Measurements from ENCODE around the gene OR6B2. TPM values are rescaled to one million over a fixed set of nuclear protein-coding genes. Genes with fewer than 3 reads are reported as not detected.
A peak's percentile ranks its signal among the peaks of the same experiment; 100 is the strongest.

The OR6B2 gene
- not detected for total RNA-seq
- polyA plus RNA-seq, result not detected

DNA sequence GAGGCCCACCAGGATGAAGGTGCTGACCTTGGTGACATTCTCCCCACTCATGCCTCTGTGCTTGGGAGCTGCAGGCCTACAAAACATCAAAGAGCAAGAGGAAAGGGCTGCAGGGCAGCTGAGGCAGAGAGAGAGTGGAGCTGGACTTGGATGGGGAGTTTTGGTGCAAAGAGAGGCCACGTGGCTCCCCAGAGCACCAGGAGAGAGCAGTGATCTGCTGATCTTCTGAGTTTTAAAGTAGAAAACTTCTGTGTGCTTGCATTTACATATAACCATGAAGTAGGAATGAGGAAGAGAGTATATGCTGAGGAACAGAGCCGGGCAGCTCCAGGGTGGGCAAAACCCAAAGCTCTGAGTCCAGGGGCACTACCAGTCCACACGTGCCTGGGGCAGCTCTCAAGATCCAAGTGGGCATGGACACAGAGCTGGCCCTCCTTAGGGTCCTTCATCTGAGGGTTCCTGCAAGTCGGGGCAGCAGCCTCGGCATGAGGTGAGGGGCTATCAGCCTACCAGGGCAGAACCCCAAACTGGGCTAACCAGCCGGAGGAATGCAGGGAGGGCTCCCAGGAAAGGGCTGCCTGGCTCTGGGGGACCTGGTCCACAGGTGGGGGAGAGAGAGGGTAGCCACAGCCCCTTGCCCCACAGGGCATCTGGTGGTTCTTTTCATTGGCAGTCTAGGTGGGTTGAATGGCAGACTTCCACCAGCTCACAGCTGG lies at the start of gene OR6B2:
TSS of gene OR6B2 (minus strand) at position 51 of the 716 bp plus-strand sequence. CDS start at position 51, 0 bp downstream.
- Mint-ChIP-seq H3K9me3 (no peaks in the 10 kb centered on the region), H3K4me1 (peaks cover 0 to 4% (median 0%) of the 10 kb centered on the region in 4 donors), H3K27ac (no peak within 1 kb of the TSS), H3K36me3 (no peaks in the 10 kb centered on the region), H3K4me3 (no peak within 1 kb of the TSS), H3K27me3 (peaks cover 22% of the 10 kb centered on the region)
- DNase-seq, result no peak
- Histone ChIP-seq H3K4me1 (ENCODE audit: control insufficient read depth, insufficient read depth, low read length, poor library complexity, severe bottlenecking) (no peaks in the 10 kb centered on the region), H3K27ac (ENCODE audit: insufficient read depth, low read length, poor library complexity, severe bottlenecking) (no peak within 1 kb of the TSS), H3K27me3 (ENCODE audit: control insufficient read depth, insufficient read depth, low read length) (peaks cover 3% of the 10 kb centered on the region), H3K9me3 (ENCODE audit: control insufficient read depth in 2 of 2, low read length in 2 of 2) (no peaks in the 10 kb centered on the region), H3K36me3 (ENCODE audit: control insufficient read depth, insufficient read depth, low read length) (no peaks in the 10 kb centered on the region), H3K4me3 (ENCODE audit: low read depth, low read length) (no peak within 1 kb of the TSS)
- no peak for ATAC-seq (ENCODE audit: low read depth in 2 of 2)

DNA sequence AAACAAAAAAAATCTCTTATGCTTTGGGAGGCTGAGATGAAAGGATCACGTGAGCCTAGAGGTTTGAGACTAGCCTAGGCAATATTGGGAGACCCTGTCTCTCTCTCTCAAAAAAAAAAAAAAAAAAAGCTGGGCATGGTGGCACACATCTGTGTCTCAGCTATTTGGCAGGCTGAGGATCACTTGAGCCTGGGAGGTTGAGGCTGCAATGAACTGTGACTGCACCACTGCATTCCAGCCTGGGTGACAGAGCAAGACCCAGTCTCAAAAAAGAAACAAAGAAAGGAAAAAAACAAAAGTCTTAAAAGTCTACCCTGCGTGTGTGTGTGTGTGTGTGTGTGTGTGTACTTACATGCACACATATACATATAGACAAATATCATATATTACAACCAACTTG lies 48.4 kb upstream of the OR6B2 start:
- no peaks in the 10 kb centered on the region for H3K36me3 Mint-ChIP-seq
- H3K4me1 Mint-ChIP-seq, result no peaks in the 10 kb centered on the region
- no peak for DNase-seq
- H3K27me3 Mint-ChIP-seq, result peaks cover 5% of the 10 kb centered on the region
- H3K27ac Mint-ChIP-seq, result no peak overlapping the region
- no peak for ATAC-seq (ENCODE audit: low read depth in 2 of 2)
- Histone ChIP-seq H3K36me3 (ENCODE audit: control insufficient read depth, insufficient read depth, low read length) (no peaks in the 10 kb centered on the region), H3K27ac (ENCODE audit: insufficient read depth, low read length, poor library complexity, severe bottlenecking) (no peak overlapping the region), H3K9me3 (ENCODE audit: control insufficient read depth in 2 of 2, low read length in 2 of 2) (peaks cover 11 to 19% of the 10 kb centered on the region in 2 experiments), H3K4me3 (ENCODE audit: low read depth, low read length) (no peak overlapping the region), H3K27me3 (ENCODE audit: control insufficient read depth, insufficient read depth, low read length) (peaks cover 7% of the 10 kb centered on the region), H3K4me1 (ENCODE audit: control insufficient read depth, insufficient read depth, low read length, poor library complexity, severe bottlenecking) (no peaks in the 10 kb centered on the region)
- H3K4me3 Mint-ChIP-seq, result no peak overlapping the region
- peaks cover 0 to 33% (median 4%) of the 10 kb centered on the region in 7 donors for H3K9me3 Mint-ChIP-seq

DNA sequence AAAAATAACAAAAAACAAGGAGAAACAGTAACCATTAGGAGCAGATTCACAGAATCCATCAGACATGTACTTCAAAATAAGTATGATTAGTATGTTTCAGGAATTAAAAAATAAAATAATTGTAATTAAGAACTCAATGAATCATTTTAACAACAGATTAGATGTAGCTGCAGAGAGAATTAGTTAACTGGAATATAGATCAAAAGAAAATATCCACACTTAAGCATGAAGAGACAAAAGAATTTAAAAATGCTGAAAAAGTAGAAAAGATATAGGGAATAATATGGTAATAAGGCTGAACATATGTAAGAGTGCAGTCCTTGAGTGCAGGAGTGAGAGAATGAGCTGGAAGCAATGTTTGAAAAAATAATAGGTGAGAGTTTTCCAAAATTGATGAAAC lies 47.2 kb upstream of the OR6B2 start:
- Histone ChIP-seq H3K36me3 (ENCODE audit: control insufficient read depth, insufficient read depth, low read length) (no peaks in the 10 kb centered on the region), H3K27me3 (ENCODE audit: control insufficient read depth, insufficient read depth, low read length) (peaks cover 7% of the 10 kb centered on the region), H3K9me3 (ENCODE audit: control insufficient read depth in 2 of 2, low read length in 2 of 2) (peaks cover 11 to 19% of the 10 kb centered on the region in 2 experiments), H3K4me3 (ENCODE audit: low read depth, low read length) (no peak overlapping the region), H3K4me1 (ENCODE audit: control insufficient read depth, insufficient read depth, low read length, poor library complexity, severe bottlenecking) (no peaks in the 10 kb centered on the region), H3K27ac (ENCODE audit: insufficient read depth, low read length, poor library complexity, severe bottlenecking) (no peak overlapping the region)
- Mint-ChIP-seq H3K36me3 (no peaks in the 10 kb centered on the region), H3K4me1 (no peaks in the 10 kb centered on the region), H3K27ac (peak overlapping the region in 1 of 3 donors; percentile 66), H3K4me3 (no peak overlapping the region), H3K27me3 (peaks cover 12% of the 10 kb centered on the region), H3K9me3 (peaks cover 0 to 33% (median 4%) of the 10 kb centered on the region in 7 donors)
- DNase-seq (no peak), ATAC-seq (ENCODE audit: low read depth in 2 of 2) (no peak)

DNA sequence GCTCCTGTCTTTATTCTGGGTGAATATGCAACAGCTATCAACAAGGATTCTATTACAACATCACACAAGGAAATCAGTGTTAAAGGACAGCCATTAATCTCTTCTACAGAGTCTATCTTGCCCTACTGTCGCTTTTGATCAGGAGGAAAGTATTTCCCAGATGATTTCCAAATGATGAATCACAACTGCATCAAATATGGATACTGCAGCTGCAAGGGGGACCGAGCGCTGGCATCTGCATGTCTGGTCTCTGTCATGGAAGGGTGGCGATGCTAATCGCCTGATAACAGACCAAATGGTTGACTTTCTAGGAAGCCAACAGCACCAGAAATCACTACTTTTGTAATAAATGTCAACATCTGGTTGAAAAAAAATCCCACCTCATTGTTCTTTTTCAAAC lies 44.3 kb upstream of the OR6B2 start:
- Histone ChIP-seq H3K27me3 (ENCODE audit: control insufficient read depth, insufficient read depth, low read length) (peaks cover 6% of the 10 kb centered on the region), H3K4me1 (ENCODE audit: control insufficient read depth, insufficient read depth, low read length, poor library complexity, severe bottlenecking) (no peaks in the 10 kb centered on the region), H3K36me3 (ENCODE audit: control insufficient read depth, insufficient read depth, low read length) (no peaks in the 10 kb centered on the region), H3K27ac (ENCODE audit: insufficient read depth, low read length, poor library complexity, severe bottlenecking) (no peak overlapping the region), H3K9me3 (ENCODE audit: control insufficient read depth in 2 of 2, low read length in 2 of 2) (peaks cover 11 to 19% of the 10 kb centered on the region in 2 experiments), H3K4me3 (ENCODE audit: low read depth, low read length) (no peak overlapping the region)
- ATAC-seq (ENCODE audit: low read depth in 2 of 2), result no peak
- no peaks in the 10 kb centered on the region for H3K4me1 Mint-ChIP-seq
- no peak overlapping the region for H3K4me3 Mint-ChIP-seq
- H3K27ac Mint-ChIP-seq, result no peak overlapping the region
- peaks cover 16% of the 10 kb centered on the region for H3K27me3 Mint-ChIP-seq
- H3K36me3 Mint-ChIP-seq, result no peaks in the 10 kb centered on the region
- H3K9me3 Mint-ChIP-seq, result peaks cover 0 to 31% (median 4%) of the 10 kb centered on the region in 7 donors
- no peak for DNase-seq

DNA sequence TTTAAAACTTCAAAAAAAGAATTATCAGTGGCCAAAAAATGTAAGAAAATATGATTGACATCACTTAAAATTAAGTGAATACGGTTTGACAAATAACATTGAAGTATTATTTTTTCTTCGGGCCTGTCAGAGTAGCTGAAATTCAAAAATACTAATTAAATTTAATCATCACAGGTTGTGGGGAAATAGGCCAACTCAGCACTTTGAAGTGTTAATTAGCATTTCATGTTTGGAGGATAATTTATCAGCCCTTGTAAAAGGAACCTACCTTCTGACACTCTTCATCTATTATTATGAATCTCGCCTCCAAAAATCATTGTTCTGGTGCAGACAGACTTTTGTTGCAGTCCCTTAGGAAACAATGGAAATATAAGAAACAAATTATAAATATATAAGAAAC lies 40.7 kb upstream of the OR6B2 start:
- peaks cover 0 to 16% (median 4%) of the 10 kb centered on the region in 7 donors for H3K9me3 Mint-ChIP-seq
- Histone ChIP-seq H3K4me3 (ENCODE audit: low read depth, low read length) (no peak overlapping the region), H3K27ac (ENCODE audit: insufficient read depth, low read length, poor library complexity, severe bottlenecking) (no peak overlapping the region), H3K9me3 (ENCODE audit: control insufficient read depth in 2 of 2, low read length in 2 of 2) (peaks cover 0 to 5% of the 10 kb centered on the region in 2 experiments), H3K4me1 (ENCODE audit: control insufficient read depth, insufficient read depth, low read length, poor library complexity, severe bottlenecking) (no peaks in the 10 kb centered on the region), H3K27me3 (ENCODE audit: control insufficient read depth, insufficient read depth, low read length) (peaks cover 13% of the 10 kb centered on the region), H3K36me3 (ENCODE audit: control insufficient read depth, insufficient read depth, low read length) (no peaks in the 10 kb centered on the region)
- peaks cover 28% of the 10 kb centered on the region for H3K27me3 Mint-ChIP-seq
- no peak overlapping the region for H3K27ac Mint-ChIP-seq
- no peak overlapping the region for H3K4me3 Mint-ChIP-seq
- H3K36me3 Mint-ChIP-seq, result no peaks in the 10 kb centered on the region
- ATAC-seq (ENCODE audit: low read depth in 2 of 2) (no peak), DNase-seq (no peak)
- H3K4me1 Mint-ChIP-seq, result no peaks in the 10 kb centered on the region

DNA sequence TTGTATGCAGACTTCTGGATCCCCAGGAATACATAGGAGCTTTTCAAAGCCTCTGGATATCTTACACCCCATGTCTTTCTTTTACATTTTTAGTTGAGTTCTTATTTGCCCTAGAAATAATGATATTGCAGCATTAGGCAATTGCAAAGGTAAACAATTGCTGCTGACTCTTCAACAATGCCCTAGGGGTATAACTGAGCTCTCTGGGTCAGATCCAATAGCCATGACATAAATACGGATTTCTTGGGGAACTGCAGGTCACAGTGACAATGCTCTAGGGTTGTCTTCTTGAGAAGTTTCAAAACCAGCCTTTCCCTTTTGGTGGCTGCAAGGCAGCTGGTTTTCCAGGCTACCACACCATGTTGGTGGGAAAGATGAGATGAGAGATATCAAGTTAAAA lies 39.6 kb upstream of the OR6B2 start:
- H3K9me3 ChIP-seq (ENCODE audit: control insufficient read depth in 2 of 2, low read length in 2 of 2), result peaks cover 0 to 5% of the 10 kb centered on the region in 2 experiments
- H3K27me3 Mint-ChIP-seq, result peaks cover 36% of the 10 kb centered on the region
- no peak for DNase-seq
- no peak overlapping the region for H3K4me3 ChIP-seq (ENCODE audit: low read depth, low read length)
- no peak for ATAC-seq (ENCODE audit: low read depth in 2 of 2)
- H3K27ac ChIP-seq (ENCODE audit: insufficient read depth, low read length, poor library complexity, severe bottlenecking), result no peak overlapping the region
- peaks cover 0 to 12% (median 4%) of the 10 kb centered on the region in 7 donors for H3K9me3 Mint-ChIP-seq
- no peaks in the 10 kb centered on the region for H3K4me1 Mint-ChIP-seq
- no peak overlapping the region for H3K4me3 Mint-ChIP-seq
- no peaks in the 10 kb centered on the region for H3K36me3 ChIP-seq (ENCODE audit: control insufficient read depth, insufficient read depth, low read length)
- no peaks in the 10 kb centered on the region for H3K4me1 ChIP-seq (ENCODE audit: control insufficient read depth, insufficient read depth, low read length, poor library complexity, severe bottlenecking)
- no peaks in the 10 kb centered on the region for H3K36me3 Mint-ChIP-seq
- no peak overlapping the region for H3K27ac Mint-ChIP-seq
- peaks cover 16% of the 10 kb centered on the region for H3K27me3 ChIP-seq (ENCODE audit: control insufficient read depth, insufficient read depth, low read length)

DNA sequence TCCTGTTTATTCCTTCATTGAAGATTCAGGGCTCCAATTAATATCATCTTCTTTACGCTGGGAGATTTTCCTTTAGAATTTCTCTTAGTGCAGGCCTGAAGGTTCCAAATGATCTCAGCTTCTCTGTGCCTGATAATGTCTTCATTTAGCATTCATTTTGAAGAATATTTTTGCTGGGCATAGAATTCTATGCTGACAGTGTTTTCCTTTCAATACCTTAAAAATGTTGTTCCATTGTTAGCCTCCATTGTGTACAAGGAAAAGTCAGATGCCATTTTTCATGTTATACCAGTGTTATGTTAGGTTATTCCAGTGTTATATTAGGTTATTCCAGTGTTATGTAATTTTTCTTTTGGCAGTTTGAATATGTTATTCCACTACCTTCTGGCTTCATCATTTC lies 38.0 kb upstream of the OR6B2 start:
- no peaks in the 10 kb centered on the region for H3K36me3 ChIP-seq (ENCODE audit: control insufficient read depth, insufficient read depth, low read length)
- H3K4me3 Mint-ChIP-seq, result no peak overlapping the region
- H3K27ac Mint-ChIP-seq, result no peak overlapping the region
- H3K36me3 Mint-ChIP-seq, result no peaks in the 10 kb centered on the region
- H3K9me3 ChIP-seq (ENCODE audit: control insufficient read depth in 2 of 2, low read length in 2 of 2), result peaks cover 0 to 5% of the 10 kb centered on the region in 2 experiments
- H3K4me1 ChIP-seq (ENCODE audit: control insufficient read depth, insufficient read depth, low read length, poor library complexity, severe bottlenecking), result no peaks in the 10 kb centered on the region
- peaks cover 0 to 12% (median 2%) of the 10 kb centered on the region in 7 donors for H3K9me3 Mint-ChIP-seq
- H3K27me3 Mint-ChIP-seq, result peaks cover 36% of the 10 kb centered on the region
- peaks cover 13% of the 10 kb centered on the region for H3K27me3 ChIP-seq (ENCODE audit: control insufficient read depth, insufficient read depth, low read length)
- no peak overlapping the region for H3K27ac ChIP-seq (ENCODE audit: insufficient read depth, low read length, poor library complexity, severe bottlenecking)
- ATAC-seq (ENCODE audit: low read depth in 2 of 2) (no peak), DNase-seq (no peak)
- H3K4me3 ChIP-seq (ENCODE audit: low read depth, low read length), result no peak overlapping the region
- H3K4me1 Mint-ChIP-seq, result no peaks in the 10 kb centered on the region

DNA sequence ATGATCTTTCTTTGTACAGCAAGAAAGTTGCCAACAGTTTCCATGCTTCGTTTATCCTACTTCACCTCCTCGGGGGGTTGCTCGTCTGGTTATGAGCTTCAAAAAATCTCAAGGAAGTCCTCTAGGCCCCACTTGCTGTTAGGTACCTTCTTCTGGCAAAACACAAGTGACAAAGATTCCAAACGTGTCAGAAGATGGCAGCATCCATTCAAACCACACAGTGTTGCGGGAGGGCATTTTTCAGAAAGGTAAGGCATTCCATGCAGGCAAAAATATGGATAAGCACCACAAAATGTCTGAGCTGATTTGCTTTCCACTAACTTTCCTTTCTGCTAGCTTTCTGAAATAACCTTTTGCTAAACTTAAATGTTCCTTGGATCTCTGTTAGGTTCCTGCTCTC lies 36.3 kb upstream of the OR6B2 start:
- Mint-ChIP-seq H3K27me3 (peaks cover 29% of the 10 kb centered on the region), H3K4me1 (no peaks in the 10 kb centered on the region), H3K4me3 (no peak overlapping the region), H3K9me3 (peaks cover 0 to 12% (median 2%) of the 10 kb centered on the region in 7 donors), H3K27ac (no peak overlapping the region), H3K36me3 (no peaks in the 10 kb centered on the region)
- DNase-seq, result no peak
- no peaks in the 10 kb centered on the region for H3K36me3 ChIP-seq (ENCODE audit: control insufficient read depth, insufficient read depth, low read length)
- H3K27ac ChIP-seq (ENCODE audit: insufficient read depth, low read length, poor library complexity, severe bottlenecking), result no peak overlapping the region
- H3K4me3 ChIP-seq (ENCODE audit: low read depth, low read length), result no peak overlapping the region
- no peak for ATAC-seq (ENCODE audit: low read depth in 2 of 2)
- peaks cover 0 to 5% of the 10 kb centered on the region in 2 experiments for H3K9me3 ChIP-seq (ENCODE audit: control insufficient read depth in 2 of 2, low read length in 2 of 2)
- no peaks in the 10 kb centered on the region for H3K4me1 ChIP-seq (ENCODE audit: control insufficient read depth, insufficient read depth, low read length, poor library complexity, severe bottlenecking)
- peaks cover 16% of the 10 kb centered on the region for H3K27me3 ChIP-seq (ENCODE audit: control insufficient read depth, insufficient read depth, low read length)
